ENCODE data around the gene LRCOL1. TPM values are rescaled to one million over a fixed set of nuclear protein-coding genes. Genes with fewer than 3 reads are reported as not detected.

The LRCOL1 gene
- total RNA-seq, 1 experiment from 2014 or later: not detected

DNA sequence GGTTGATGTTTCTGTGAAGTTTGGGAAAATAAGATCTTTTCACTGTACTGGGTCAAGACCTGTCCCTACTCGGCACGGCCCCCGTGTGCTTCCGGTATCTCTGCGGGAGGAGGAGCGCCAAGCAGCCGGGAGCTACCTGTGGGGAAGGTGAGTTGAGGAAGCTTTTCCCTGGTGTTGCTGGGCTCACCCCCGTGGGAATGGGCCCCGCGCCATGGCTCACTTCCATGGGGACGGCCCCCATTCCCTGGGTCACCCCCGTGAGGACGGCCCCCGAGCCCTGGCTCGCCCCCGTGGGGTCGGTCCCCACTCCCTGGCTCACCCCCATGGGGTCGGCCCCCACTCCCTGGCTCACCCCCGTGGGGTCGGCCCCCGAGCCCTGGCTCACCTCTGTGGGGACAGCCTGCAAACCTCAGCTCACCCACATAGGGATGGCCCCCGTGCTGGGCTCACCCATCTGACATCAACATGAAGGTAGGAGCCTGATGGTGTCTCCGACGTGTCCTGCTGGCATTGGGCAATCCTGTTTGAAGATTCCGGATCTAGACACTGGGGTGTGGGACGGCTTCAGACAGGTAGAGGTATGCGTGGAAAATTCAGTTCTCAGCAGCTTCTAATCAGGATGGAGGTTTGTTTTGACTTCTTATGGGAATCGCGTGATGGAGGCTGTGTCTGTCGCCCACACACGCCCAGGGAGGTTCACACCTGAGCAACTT lies 9.1 kb downstream of the LRCOL1 start:
- CTCF ChIA-PET: interaction anchor here (2.3 kb wide), 1 partner anchor 13 kb away, joined by 7 read pairs; no protein-coding TSS in a partner anchor
- no peak overlapping the region for H3K9ac ChIP-seq (ENCODE audit: low read length)
- no peaks in the 10 kb centered on the region for H4K20me1 ChIP-seq (ENCODE audit: insufficient read depth)
- RAD21 ChIA-PET (ENCODE audit: low non-redundant PET in 1 of 2, low total read pairs in 2 of 2, uncharacterized antibody in 2 of 2, unreplicated experiment in 2 of 2): no interaction called here
- no peak overlapping the region for H3K4me3 ChIP-seq (replicated peaks in 1 of 2; ENCODE audit: low read depth in 1 of 2, low read length in 2 of 2)
- TF ChIP-seq RAD21 (IDR thresholded peaks at IDR 0.05; ENCODE audit: low read depth): no peak
- TF ChIP-seq, protein P1, sequence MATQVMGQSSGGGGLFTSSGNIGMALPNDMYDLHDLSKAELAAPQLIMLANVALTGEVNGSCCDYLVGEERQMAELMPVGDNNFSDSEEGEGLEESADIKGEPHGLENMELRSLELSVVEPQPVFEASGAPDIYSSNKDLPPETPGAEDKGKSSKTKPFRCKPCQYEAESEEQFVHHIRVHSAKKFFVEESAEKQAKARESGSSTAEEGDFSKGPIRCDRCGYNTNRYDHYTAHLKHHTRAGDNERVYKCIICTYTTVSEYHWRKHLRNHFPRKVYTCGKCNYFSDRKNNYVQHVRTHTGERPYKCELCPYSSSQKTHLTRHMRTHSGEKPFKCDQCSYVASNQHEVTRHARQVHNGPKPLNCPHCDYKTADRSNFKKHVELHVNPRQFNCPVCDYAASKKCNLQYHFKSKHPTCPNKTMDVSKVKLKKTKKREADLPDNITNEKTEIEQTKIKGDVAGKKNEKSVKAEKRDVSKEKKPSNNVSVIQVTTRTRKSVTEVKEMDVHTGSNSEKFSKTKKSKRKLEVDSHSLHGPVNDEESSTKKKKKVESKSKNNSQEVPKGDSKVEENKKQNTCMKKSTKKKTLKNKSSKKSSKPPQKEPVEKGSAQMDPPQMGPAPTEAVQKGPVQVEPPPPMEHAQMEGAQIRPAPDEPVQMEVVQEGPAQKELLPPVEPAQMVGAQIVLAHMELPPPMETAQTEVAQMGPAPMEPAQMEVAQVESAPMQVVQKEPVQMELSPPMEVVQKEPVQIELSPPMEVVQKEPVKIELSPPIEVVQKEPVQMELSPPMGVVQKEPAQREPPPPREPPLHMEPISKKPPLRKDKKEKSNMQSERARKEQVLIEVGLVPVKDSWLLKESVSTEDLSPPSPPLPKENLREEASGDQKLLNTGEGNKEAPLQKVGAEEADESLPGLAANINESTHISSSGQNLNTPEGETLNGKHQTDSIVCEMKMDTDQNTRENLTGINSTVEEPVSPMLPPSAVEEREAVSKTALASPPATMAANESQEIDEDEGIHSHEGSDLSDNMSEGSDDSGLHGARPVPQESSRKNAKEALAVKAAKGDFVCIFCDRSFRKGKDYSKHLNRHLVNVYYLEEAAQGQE (IDR thresholded peaks at IDR 0.05; ENCODE audit: low read depth): no peak
- TF ChIP-seq ZFX (IDR thresholded peaks at IDR 0.05): no peak
- TF ChIP-seq ZNF274 (IDR thresholded peaks at IDR 0.05; ENCODE audit: low read depth, low read length): no peak
- no peak for TF ChIP-seq EGR1 (IDR thresholded peaks at IDR 0.05; ENCODE audit: low read depth)
- no peak for TF ChIP-seq TCF7L2 (IDR thresholded peaks at IDR 0.05; ENCODE audit: borderline replicate concordance, extremely low read depth, insufficient read depth, insufficient read length)
- TF ChIP-seq SIN3A (IDR thresholded peaks at IDR 0.05; ENCODE audit: low read depth): no peak
- no peak for TF ChIP-seq ELF1 (IDR thresholded peaks at IDR 0.05; ENCODE audit: borderline replicate concordance, low read depth)
- no peak for TF ChIP-seq EZH2 (IDR thresholded peaks at IDR 0.05)
- TF ChIP-seq JUND (IDR thresholded peaks at IDR 0.05): no peak
- H3K27ac ChIP-seq (ENCODE audit: low read depth, low read length): no peak overlapping the region
- POLR2A ChIA-PET: no interaction called here
- H3K27me3 ChIP-seq (ENCODE audit: insufficient read depth, low read length): no peaks in the 10 kb centered on the region
- H3K36me3 ChIP-seq (ENCODE audit: control insufficient read depth in 1 of 2, insufficient read depth in 2 of 2, low read length in 2 of 2): no peaks in the 10 kb centered on the region
- DNase-seq (ENCODE audit: low read depth, low spot score) (no peak), ATAC-seq (no peak)
- H3K9me3 ChIP-seq (ENCODE audit: control insufficient read depth in 1 of 2, insufficient read depth in 1 of 2, low read depth in 1 of 2, low read length in 2 of 2): no peaks in the 10 kb centered on the region
- no peaks in the 10 kb centered on the region for H3K79me2 ChIP-seq (ENCODE audit: insufficient read depth, low read length)
- no peak overlapping the region for H3K4me2 ChIP-seq (ENCODE audit: low read length)
- H3K4me1 ChIP-seq (ENCODE audit: control insufficient read depth in 1 of 2, insufficient read depth in 2 of 2, low read length in 2 of 2): peaks cover 5 to 20% of the 10 kb centered on the region in 2 experiments
- no TSS peak for BruUV-seq (replicated peaks)
- H3K9me2 ChIP-seq (ENCODE audit: insufficient read depth): no peaks in the 10 kb centered on the region
- intact Hi-C loops (cut with micrococcal nuclease): no loop called here
- no peak overlapping the region for H2AFZ ChIP-seq (ENCODE audit: low read depth, low read length, poor library complexity, severe bottlenecking)
